HL-60 (cell line): ENCODE data around the gene CASKIN2.
A peak's percentile ranks its signal among the peaks of the same experiment; 100 is the strongest.

Experiments used
- DNase-seq, 2 experiments: peaks; one replicate each; pipeline ENCODE4 v3.0.0-alpha.2; 2010 to 2020; ENCODE audit warnings: low read depth in 1 of 2, low spot score in 1 of 2
- H3K27ac ChIP-seq: fragments of 250-450 bp; sonication (Bioruptor Pico); replicated peaks from 2 replicates; pipeline ENCODE4 v1.5.1; 2020; ENCODE audit warnings: mild to moderate bottlenecking, moderate library complexity
- H3K27me3 ChIP-seq: fragments of 250-450 bp; sonication (Bioruptor Pico); 2 replicates; pipeline ENCODE4 v1.5.1; 2021; ENCODE audit warnings: mild to moderate bottlenecking, moderate library complexity; ENCODE audit not compliant: insufficient read depth, poor library complexity, severe bottlenecking
- H3K4me3 ChIP-seq: replicated peaks from 2 replicates; pipeline ENCODE4 v1.5.1; 2011; ENCODE audit warnings: mild to moderate bottlenecking, control low read depth, low read length; ENCODE audit not compliant: insufficient read depth
- GABPA ChIP-seq: IDR thresholded peaks from 2 replicates; pipeline ENCODE4 v1.6.1; 2012; ENCODE audit warnings: low read depth
- POLR2AphosphoS5 ChIP-seq: IDR thresholded peaks from 2 replicates; pipeline ENCODE4 v1.6.1; 2012; ENCODE audit warnings: low read depth
- SPI1 ChIP-seq: IDR thresholded peaks from 2 replicates; pipeline ENCODE4 v1.6.1; 2012; ENCODE audit warnings: low read depth, mild to moderate bottlenecking, borderline replicate concordance
- TF ChIP-seq, protein P1 (sequence below): IDR thresholded peaks from 2 replicates; pipeline ENCODE4 v1.6.1; 2012; ENCODE audit warnings: low read depth; ENCODE audit not compliant: insufficient replicate concordance
- TF ChIP-seq, protein P2 (sequence below): IDR thresholded peaks from one replicate; pipeline ENCODE4 v1.5.1; 2011; ENCODE audit warnings: low read length, control low read depth, inconsistent platforms; ENCODE audit not compliant: insufficient read depth

The CASKIN2 gene

DNA sequence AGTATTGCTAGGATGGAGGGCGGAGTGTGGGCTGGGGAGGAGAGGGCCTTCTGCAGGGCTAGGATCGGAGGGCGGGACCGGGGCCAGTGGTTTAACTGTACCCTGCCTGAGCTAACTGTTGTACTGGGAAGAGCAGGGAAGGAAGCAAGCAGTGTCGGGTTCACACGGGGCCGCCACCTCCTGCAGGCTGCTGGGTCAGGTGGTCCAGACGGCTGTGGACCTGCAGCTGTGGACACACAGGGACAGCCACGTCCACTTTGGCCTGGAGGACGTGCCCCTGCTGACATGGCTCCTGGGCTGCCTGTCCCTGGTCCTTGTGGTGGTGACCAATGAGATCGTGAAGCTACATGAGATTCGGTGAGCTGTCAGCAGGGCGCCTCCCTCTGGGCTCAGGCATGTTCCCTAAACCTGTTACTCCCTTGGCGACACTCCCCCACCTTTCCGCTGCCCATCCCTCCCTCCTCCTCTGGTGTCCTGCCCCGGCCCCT lies 16.6 kb downstream of the CASKIN2 start:
- TF ChIP-seq, protein P1, sequence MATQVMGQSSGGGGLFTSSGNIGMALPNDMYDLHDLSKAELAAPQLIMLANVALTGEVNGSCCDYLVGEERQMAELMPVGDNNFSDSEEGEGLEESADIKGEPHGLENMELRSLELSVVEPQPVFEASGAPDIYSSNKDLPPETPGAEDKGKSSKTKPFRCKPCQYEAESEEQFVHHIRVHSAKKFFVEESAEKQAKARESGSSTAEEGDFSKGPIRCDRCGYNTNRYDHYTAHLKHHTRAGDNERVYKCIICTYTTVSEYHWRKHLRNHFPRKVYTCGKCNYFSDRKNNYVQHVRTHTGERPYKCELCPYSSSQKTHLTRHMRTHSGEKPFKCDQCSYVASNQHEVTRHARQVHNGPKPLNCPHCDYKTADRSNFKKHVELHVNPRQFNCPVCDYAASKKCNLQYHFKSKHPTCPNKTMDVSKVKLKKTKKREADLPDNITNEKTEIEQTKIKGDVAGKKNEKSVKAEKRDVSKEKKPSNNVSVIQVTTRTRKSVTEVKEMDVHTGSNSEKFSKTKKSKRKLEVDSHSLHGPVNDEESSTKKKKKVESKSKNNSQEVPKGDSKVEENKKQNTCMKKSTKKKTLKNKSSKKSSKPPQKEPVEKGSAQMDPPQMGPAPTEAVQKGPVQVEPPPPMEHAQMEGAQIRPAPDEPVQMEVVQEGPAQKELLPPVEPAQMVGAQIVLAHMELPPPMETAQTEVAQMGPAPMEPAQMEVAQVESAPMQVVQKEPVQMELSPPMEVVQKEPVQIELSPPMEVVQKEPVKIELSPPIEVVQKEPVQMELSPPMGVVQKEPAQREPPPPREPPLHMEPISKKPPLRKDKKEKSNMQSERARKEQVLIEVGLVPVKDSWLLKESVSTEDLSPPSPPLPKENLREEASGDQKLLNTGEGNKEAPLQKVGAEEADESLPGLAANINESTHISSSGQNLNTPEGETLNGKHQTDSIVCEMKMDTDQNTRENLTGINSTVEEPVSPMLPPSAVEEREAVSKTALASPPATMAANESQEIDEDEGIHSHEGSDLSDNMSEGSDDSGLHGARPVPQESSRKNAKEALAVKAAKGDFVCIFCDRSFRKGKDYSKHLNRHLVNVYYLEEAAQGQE = no peak
- TF ChIP-seq POLR2AphosphoS5 (no peak), SPI1 (no peak), GABPA (no peak)
- TF ChIP-seq, protein P2, sequence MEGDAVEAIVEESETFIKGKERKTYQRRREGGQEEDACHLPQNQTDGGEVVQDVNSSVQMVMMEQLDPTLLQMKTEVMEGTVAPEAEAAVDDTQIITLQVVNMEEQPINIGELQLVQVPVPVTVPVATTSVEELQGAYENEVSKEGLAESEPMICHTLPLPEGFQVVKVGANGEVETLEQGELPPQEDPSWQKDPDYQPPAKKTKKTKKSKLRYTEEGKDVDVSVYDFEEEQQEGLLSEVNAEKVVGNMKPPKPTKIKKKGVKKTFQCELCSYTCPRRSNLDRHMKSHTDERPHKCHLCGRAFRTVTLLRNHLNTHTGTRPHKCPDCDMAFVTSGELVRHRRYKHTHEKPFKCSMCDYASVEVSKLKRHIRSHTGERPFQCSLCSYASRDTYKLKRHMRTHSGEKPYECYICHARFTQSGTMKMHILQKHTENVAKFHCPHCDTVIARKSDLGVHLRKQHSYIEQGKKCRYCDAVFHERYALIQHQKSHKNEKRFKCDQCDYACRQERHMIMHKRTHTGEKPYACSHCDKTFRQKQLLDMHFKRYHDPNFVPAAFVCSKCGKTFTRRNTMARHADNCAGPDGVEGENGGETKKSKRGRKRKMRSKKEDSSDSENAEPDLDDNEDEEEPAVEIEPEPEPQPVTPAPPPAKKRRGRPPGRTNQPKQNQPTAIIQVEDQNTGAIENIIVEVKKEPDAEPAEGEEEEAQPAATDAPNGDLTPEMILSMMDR = no peak
- Histone ChIP-seq H3K4me3 (no peak overlapping the region), H3K27ac (no peak overlapping the region; the same call in 1 of the 2 replicates), H3K27me3 (no peaks in the 10 kb centered on the region)
- peak in 1 of 2 experiments; percentile 46 for DNase-seq

DNA sequence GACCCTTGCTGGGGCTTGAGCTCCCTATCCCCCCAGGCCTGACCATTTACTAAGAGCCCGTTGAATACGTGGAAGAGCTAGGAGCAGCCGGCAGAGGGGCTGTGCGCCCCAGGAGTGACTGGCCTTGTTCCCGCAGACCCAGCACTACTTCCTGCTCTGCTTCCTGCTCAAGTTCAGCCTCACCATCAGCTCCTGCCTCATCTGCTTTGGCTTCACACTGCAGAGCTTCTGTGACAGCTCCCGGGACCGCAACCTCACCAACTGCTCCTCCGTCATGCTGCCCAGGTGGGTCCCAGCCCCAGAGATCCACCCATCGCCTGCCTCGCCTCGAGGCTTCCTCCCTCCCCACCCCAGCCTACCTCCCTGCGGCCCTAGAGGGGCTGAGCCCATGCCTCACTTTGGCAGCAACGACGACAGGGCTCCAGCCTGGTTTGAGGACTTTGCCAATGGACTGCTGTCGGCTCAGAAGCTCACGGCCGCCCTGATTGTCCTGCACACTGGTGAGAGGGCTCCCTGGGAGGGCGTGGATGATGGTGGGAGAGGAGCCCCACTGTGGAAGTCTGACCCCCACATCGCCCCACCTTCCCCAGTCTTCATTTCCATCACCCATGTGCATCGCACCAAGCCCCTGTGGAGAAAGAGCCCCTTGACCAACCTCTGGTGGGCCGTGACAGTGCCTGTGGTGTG lies 17.2 kb downstream of the CASKIN2 start:
- H3K27ac ChIP-seq = peak overlapping the region; percentile 20
- no peak for TF ChIP-seq SPI1
- TF ChIP-seq, protein P1 = no peak
- TF ChIP-seq POLR2AphosphoS5 = no peak
- TF ChIP-seq, protein P2 = no peak
- no peak for TF ChIP-seq GABPA
- peak in 1 of 2 experiments; percentile 52 for DNase-seq
- no peaks in the 10 kb centered on the region for H3K27me3 ChIP-seq
- H3K4me3 ChIP-seq = no peak overlapping the region

DNA sequence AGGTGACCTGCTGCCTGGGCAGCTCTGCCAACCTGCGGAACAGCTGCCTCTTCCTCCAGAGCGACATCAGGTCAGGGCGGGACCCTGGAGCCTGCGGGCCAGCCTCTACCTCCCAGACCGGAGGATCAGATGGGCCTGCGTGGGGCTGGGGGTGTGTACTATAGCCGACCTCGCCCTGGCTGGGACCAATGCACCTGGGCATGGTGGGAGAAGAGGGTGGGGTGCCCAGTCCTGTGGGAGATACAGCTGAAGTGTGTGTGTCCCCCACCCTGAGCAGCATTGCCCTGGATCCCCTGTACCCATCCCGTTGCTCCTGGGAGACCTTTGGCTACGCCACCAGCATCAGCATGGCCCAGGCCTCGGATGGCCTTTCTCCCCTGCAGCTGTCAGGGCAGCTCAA lies 19.3 kb downstream of the CASKIN2 start:
- Histone ChIP-seq H3K27ac (no peak overlapping the region), H3K4me3 (no peak overlapping the region), H3K27me3 (no peaks in the 10 kb centered on the region)
- no peak for DNase-seq
- TF ChIP-seq GABPA = no peak
- no peak for TF ChIP-seq SPI1
- TF ChIP-seq POLR2AphosphoS5 = no peak
- TF ChIP-seq, protein P1 = no peak
